Karpas-422 (cell line): ENCODE results near the gene LSM2. TPM values are rescaled to one million over a fixed set of nuclear protein-coding genes. Genes with fewer than 3 reads are reported as not detected.

Source experiments
- DNase-seq: peaks from one replicate; pipeline ENCODE4 v3.0.0-alpha.2; 2015
- H2AFZ ChIP-seq: fragments of 200-600 bp; sonication (generic); 2 replicates; pipeline ENCODE4 v1.6.1; 2014; ENCODE audit warnings: antibody characterized with exemption, low read length, mixed read lengths
- H3K27ac ChIP-seq: fragments of 200-600 bp; sonication (generic); 2 replicates; pipeline ENCODE4 v1.5.1; 2014; ENCODE audit warnings: mild to moderate bottlenecking, low read length, moderate library complexity
- H3K27me3 ChIP-seq: fragments of 200-600 bp; sonication (generic); 2 replicates; pipeline ENCODE4 v1.6.1; 2014; ENCODE audit warnings: low read length, mixed read lengths
- H3K36me3 ChIP-seq: fragments of 200-600 bp; sonication (generic); 2 replicates; pipeline ENCODE4 v1.6.1; 2014; ENCODE audit warnings: low read length, mixed read lengths; ENCODE audit not compliant: insufficient read depth
- H3K4me1 ChIP-seq: fragments of 200-600 bp; sonication (generic); 2 replicates; pipeline ENCODE4 v1.6.1; 2014; ENCODE audit warnings: mild to moderate bottlenecking, low read length, mixed read lengths
- H3K4me2 ChIP-seq: fragments of 200-600 bp; sonication (generic); 2 replicates; pipeline ENCODE4 v1.6.1; 2014; ENCODE audit warnings: low read length, low read depth, mild to moderate bottlenecking; ENCODE audit not compliant: poor library complexity, severe bottlenecking
- H3K4me3 ChIP-seq: fragments of 200-600 bp; sonication (generic); 2 replicates; pipeline ENCODE4 v1.5.1; 2014; ENCODE audit warnings: mild to moderate bottlenecking, antibody characterized with exemption, low read length, mixed read lengths
- H3K79me2 ChIP-seq: fragments of 200-600 bp; sonication (generic); 2 replicates; pipeline ENCODE4 v1.6.1; 2014; ENCODE audit warnings: mild to moderate bottlenecking, low read length, mixed read lengths
- H3K9ac ChIP-seq: fragments of 200-600 bp; sonication (generic); 2 replicates; pipeline ENCODE4 v1.6.0; 2014; ENCODE audit warnings: low read length
- H3K9me2 ChIP-seq: fragments of 200-600 bp; sonication (generic), shearing (Covaris generic); replicated peaks from 2 replicates; pipeline ENCODE4 v1.6.0; 2014; ENCODE audit warnings: mild to moderate bottlenecking, low read length, moderate library complexity; ENCODE audit not compliant: insufficient read depth
- H3K9me3 ChIP-seq: fragments of 300-700, 200-600 bp; sonication (generic); 2 replicates; pipeline ENCODE4 v1.6.1; 2014; ENCODE audit warnings: low read length, mixed read lengths
- H4K20me1 ChIP-seq: fragments of 200-600 bp; sonication (generic); 2 replicates; pipeline ENCODE4 v1.6.1; 2014; ENCODE audit warnings: mild to moderate bottlenecking, antibody characterized with exemption, low read length, low read depth; ENCODE audit not compliant: insufficient read depth
- total RNA-seq: library from RNA; depleted of rRNA; stranded (reverse); fragments of >200 nt; shearing (Covaris generic); gene quantifications from 2 replicates; pipeline ENCODE4 v1.2.3, GENCODE V29; 2014; ENCODE audit warnings: low replicate concordance

LSM2 gene
- total RNA-seq, 1 experiment from 2014 or later, result 57.4 TPM

DNA sequence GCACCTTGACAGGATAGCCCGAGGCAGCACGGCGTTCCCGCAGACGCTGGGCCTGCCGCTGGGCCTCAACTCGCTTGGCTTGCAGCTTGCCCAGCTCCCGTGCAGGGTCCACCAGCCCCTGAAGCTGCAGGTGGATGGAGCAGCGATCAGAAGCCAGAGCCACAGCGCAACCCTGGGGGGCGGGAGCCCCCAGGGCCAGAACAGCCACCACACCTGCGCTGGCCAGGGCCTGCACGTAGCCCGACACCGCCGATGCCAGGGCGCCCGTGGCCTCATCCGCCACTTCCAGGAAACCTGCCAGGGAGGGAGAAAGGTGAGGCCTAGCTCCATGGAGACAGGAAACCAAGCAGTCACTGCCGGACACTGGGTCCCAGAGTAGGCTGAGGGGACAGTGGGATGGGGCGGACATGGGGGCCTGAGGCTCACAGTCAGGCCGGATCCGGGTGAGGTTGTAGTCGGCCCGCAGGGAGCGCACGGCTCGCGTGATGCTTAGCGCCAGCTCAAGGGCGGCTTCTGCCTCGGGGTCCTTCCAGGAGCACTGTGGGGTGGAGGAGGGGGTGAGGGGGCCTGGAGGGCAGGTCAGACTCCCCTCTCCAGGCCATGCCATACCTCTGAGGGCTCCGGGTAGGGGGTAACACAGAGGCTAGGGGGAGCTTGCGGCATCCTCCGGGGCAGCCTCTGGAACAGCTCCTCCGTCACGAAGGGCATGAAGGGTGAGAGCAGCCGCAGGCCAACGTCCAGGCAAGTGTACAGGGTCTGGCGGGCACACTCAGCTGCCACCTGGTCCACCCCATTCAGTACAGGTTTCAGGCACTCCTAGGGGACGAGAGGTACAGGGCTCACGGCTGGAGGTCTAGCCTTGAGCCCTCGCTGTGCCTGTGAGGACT is 27.5 kb downstream of the LSM2 start:
- Histone ChIP-seq H3K9ac (no peak overlapping the region), H3K79me2 (no peaks in the 10 kb centered on the region), H3K27ac (no peak overlapping the region), H3K27me3 (no peaks in the 10 kb centered on the region), H3K4me1 (peaks cover 14% of the 10 kb centered on the region), H3K4me3 (no peak overlapping the region), H3K36me3 (peaks cover 13% of the 10 kb centered on the region; the same call in 1 of the 2 replicates), H4K20me1 (no peaks in the 10 kb centered on the region), H3K9me2 (no peaks in the 10 kb centered on the region), H3K9me3 (no peaks in the 10 kb centered on the region), H2AFZ (no peak overlapping the region), H3K4me2 (no peak overlapping the region)
- no peak for DNase-seq

DNA sequence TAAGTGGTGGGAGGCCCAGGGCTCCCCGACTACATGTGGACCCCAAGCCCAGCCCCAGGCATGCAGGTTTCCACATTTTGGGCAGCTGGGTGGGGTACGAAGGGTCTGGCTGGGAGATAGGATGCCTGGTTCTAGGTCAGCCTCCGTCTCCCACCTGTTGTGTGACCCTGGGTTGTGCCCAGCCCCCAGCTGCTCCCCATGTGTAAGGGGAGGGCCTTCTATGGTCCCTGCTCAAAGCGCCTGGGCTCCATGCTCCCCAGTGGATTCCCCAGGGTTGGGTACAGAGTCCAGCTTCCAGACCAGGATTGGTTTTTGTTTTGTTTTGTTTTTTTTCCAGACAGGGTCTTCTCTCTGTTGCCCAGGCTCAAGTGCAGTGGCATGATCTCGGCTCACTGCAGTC is 28.6 kb downstream of the LSM2 start:
- Histone ChIP-seq H3K4me3 (no peak overlapping the region), H4K20me1 (no peaks in the 10 kb centered on the region), H3K9me2 (no peaks in the 10 kb centered on the region), H3K4me2 (no peak overlapping the region), H3K27me3 (no peaks in the 10 kb centered on the region), H3K27ac (no peak overlapping the region), H3K9ac (no peak overlapping the region), H3K4me1 (peaks cover 14% of the 10 kb centered on the region), H3K36me3 (peaks cover 9% of the 10 kb centered on the region; the same call in 1 of the 2 replicates), H3K79me2 (no peaks in the 10 kb centered on the region), H3K9me3 (no peaks in the 10 kb centered on the region), H2AFZ (no peak overlapping the region)
- DNase-seq, result no peak

DNA sequence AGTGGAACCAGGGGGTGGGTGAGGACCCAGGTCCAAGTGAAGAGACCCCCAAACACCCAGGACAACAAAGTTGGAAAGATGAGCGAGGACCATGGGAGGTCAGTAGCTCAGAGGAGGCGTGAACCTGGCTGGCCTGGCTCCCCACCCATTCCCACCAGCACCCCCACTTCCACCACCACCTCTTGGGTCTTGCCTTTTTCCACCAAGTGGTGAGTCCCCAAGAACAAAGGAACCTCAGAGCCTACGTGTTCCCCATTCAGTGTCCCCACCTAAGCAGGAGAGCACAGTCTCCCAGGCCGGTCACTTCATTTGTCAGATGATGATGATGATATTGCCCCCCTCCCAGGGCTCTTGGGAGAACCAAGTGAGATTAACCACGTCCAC is 29.1 kb downstream of the LSM2 start:
- Histone ChIP-seq H3K9me2 (no peaks in the 10 kb centered on the region), H3K27ac (no peak overlapping the region), H3K4me1 (peaks cover 14% of the 10 kb centered on the region), H3K27me3 (no peaks in the 10 kb centered on the region), H3K36me3 (peaks cover 5% of the 10 kb centered on the region; the same call in 1 of the 2 replicates), H4K20me1 (no peaks in the 10 kb centered on the region), H2AFZ (no peak overlapping the region), H3K79me2 (no peaks in the 10 kb centered on the region), H3K9me3 (no peaks in the 10 kb centered on the region), H3K9ac (no peak overlapping the region), H3K4me2 (no peak overlapping the region), H3K4me3 (no peak overlapping the region)
- no peak for DNase-seq

DNA sequence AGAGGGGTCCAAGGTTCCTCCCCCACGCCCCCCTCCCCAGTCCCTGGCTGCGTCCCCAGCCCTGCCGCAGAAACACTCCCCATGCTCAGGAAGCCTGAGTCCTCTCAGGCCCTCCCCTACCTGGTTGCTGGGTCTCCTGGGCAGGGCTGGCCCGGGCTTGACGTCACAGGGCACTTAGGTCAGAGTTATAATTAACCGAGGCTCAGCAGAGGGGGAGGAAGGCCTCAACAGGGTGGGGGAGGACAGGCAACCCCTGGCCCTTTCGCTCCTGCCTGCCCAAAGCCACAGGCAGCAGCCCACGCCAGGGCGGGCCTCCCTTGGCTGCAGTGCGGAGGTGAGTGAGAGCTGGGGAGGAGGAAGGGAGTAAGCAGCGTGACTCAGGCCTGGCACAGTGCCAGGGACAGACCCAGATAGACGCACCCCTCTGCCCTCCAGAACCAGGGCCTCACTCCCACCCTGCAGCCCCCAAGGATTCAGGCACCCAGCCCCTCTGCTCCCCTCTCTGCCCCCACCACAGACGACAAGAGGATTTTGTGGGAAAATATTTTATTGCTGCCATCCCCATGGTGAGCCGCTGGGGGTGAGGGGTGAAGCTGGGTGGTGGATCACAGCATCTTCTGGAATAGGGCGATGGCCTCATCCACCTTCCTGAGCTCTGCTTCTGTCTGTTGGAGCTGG is 29.6 kb downstream of the LSM2 start, which contains the start of gene VWA7:
VWA7 (minus strand) TSS at position 340 of the 678 bp plus-strand sequence. CDS start 549 bp downstream, outside the sequence.
- no peaks in the 10 kb centered on the region for H3K9me3 ChIP-seq
- no peaks in the 10 kb centered on the region for H3K9me2 ChIP-seq
- H2AFZ ChIP-seq, result no peak within 1 kb of the TSS
- no peaks in the 10 kb centered on the region for H4K20me1 ChIP-seq
- H3K4me3 ChIP-seq, result no peak within 1 kb of the TSS
- H3K27ac ChIP-seq, result no peak within 1 kb of the TSS
- peaks cover 4% of the 10 kb centered on the region; the same call in 1 of the 2 replicates for H3K36me3 ChIP-seq
- no peak within 1 kb of the TSS for H3K9ac ChIP-seq
- H3K79me2 ChIP-seq, result no peaks in the 10 kb centered on the region
- H3K27me3 ChIP-seq, result no peaks in the 10 kb centered on the region
- peak; percentile 76 for DNase-seq
- no peak within 1 kb of the TSS for H3K4me2 ChIP-seq
- peaks cover 14% of the 10 kb centered on the region for H3K4me1 ChIP-seq

DNA sequence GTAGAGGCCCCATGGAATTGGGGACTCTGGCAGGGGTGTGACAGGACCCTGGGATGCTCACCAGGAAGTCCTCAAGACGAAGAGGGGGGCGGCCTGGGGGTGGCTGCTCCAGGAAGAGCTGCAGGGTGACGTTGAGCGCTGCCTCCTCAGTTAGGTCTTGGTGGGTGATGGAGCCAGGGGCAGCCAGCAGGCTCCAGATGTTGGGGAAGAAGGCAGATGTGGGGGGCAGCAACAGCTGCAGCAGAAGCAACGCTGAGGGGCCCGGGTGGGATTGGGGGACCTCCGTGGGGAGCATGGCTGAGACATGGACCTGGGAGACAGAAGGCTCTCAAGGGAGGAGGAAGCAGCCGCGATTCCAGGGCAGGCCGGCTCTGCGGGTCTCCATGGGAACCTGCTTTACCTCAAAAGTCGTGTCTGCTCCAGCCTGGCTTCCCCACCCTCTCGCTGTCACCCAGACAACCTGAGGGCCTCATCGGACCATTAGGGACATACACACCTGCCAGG is 30.2 kb downstream of the LSM2 start:
- Histone ChIP-seq H3K4me3 (no peak overlapping the region), H3K36me3 (no peaks in the 10 kb centered on the region), H3K9me3 (no peaks in the 10 kb centered on the region), H3K27ac (no peak overlapping the region), H3K4me1 (peaks cover 14% of the 10 kb centered on the region), H3K27me3 (no peaks in the 10 kb centered on the region), H4K20me1 (no peaks in the 10 kb centered on the region), H3K4me2 (no peak overlapping the region), H2AFZ (no peak overlapping the region), H3K79me2 (no peaks in the 10 kb centered on the region), H3K9ac (no peak overlapping the region), H3K9me2 (no peaks in the 10 kb centered on the region)
- no peak for DNase-seq

GRCh38 chr6:31775633-31776484 is 30.9 kb downstream of the LSM2 start:
- H3K36me3 ChIP-seq, result no peaks in the 10 kb centered on the region
- peaks cover 14% of the 10 kb centered on the region for H3K4me1 ChIP-seq
- no peak overlapping the region for H3K9ac ChIP-seq
- no peaks in the 10 kb centered on the region for H3K27me3 ChIP-seq
- H3K27ac ChIP-seq, result no peak overlapping the region
- no peaks in the 10 kb centered on the region for H4K20me1 ChIP-seq
- DNase-seq, result no peak
- H3K9me2 ChIP-seq, result no peaks in the 10 kb centered on the region
- H3K9me3 ChIP-seq, result no peaks in the 10 kb centered on the region
- H2AFZ ChIP-seq, result no peak overlapping the region
- H3K4me2 ChIP-seq, result no peak overlapping the region
- H3K79me2 ChIP-seq, result no peaks in the 10 kb centered on the region
- no peak overlapping the region for H3K4me3 ChIP-seq

DNA sequence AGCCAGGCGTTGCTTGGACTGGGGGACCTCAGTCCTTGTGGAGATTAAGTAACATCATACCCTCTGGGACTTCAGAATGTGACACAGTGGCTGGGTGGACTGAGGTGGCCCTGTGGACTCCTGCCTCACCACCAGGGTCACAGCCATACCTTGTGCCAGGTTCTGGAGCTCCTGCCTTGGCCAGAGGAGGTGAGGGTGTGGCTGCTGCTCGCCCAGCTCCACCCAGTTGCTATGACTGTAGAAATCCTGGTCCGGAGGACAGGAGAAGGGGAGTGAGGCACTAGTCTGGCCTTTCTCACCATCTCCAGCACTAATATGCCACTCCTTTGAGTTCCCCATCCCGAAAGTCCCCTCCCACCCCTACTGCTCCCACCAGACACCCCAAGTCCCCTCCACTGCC is 31.6 kb downstream of the LSM2 start:
- Histone ChIP-seq H3K4me3 (no peak overlapping the region), H3K4me1 (peaks cover 14% of the 10 kb centered on the region), H3K27me3 (no peaks in the 10 kb centered on the region), H2AFZ (no peak overlapping the region), H3K36me3 (no peaks in the 10 kb centered on the region), H3K9me3 (no peaks in the 10 kb centered on the region), H4K20me1 (no peaks in the 10 kb centered on the region), H3K79me2 (no peaks in the 10 kb centered on the region), H3K9ac (no peak overlapping the region), H3K27ac (no peak overlapping the region), H3K9me2 (no peaks in the 10 kb centered on the region), H3K4me2 (no peak overlapping the region)
- DNase-seq, result no peak
